ENCODE results near the gene WDR1. TPM values are rescaled to one million over a fixed set of nuclear protein-coding genes. Genes with fewer than 3 reads are reported as not detected.

The WDR1 gene
- total RNA-seq, 4 donors from 2014 or later, result 353 to 530 (median 419) TPM

DNA sequence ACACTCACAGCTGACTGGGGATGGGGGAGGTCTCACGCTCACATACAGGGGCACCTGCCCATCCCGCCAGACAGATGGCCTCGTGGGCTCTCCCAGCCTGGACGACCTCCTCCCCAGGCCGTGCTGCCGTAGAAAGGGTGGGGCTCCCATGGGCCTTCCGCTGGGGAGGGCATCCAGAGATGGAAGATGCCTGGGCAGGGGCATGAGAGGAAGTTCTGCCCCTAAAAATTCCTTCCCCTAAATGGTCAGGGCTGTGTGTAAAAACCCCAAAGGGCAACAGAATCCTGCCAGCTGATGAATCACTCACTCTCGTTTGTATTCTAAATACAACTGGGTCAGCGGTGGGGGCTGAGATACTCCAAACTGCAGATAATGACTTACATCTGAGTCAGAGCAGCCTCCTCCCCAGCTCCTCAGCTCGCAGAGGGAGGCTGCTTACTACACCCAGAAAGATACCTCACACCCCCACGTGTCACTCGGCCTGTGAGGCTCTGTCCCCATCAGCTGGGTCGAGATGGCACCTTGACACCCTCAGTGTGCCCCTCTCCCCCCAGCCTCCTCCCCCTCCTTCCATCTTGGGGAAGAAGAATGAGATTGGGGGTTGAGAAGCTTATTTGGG is 10.1 kb downstream of the WDR1 start:
- H3K4me3 ChIP-seq, result peak overlapping the region in 1 of 2 donors; percentile 36
- no peaks in the 10 kb centered on the region for H3K27me3 ChIP-seq
- peak; percentile 90 for ATAC-seq
- TF ChIP-seq POLR2AphosphoS5 (IDR thresholded peaks at IDR 0.05) (peak; percentile 97), POLR2A (IDR thresholded peaks at IDR 0.05) (no peak)
- TF ChIP-seq, protein P1, sequence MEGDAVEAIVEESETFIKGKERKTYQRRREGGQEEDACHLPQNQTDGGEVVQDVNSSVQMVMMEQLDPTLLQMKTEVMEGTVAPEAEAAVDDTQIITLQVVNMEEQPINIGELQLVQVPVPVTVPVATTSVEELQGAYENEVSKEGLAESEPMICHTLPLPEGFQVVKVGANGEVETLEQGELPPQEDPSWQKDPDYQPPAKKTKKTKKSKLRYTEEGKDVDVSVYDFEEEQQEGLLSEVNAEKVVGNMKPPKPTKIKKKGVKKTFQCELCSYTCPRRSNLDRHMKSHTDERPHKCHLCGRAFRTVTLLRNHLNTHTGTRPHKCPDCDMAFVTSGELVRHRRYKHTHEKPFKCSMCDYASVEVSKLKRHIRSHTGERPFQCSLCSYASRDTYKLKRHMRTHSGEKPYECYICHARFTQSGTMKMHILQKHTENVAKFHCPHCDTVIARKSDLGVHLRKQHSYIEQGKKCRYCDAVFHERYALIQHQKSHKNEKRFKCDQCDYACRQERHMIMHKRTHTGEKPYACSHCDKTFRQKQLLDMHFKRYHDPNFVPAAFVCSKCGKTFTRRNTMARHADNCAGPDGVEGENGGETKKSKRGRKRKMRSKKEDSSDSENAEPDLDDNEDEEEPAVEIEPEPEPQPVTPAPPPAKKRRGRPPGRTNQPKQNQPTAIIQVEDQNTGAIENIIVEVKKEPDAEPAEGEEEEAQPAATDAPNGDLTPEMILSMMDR (IDR thresholded peaks at IDR 0.05), result no peak
- peaks cover 19 to 100% (median 91%) of the 10 kb centered on the region in 3 donors for H3K4me1 ChIP-seq
- H3K36me3 ChIP-seq, result peaks cover 0 to 32% of the 10 kb centered on the region in 2 donors
- H3K9me3 ChIP-seq, result no peaks in the 10 kb centered on the region
- H3K27ac ChIP-seq, result peak overlapping the region; percentile 82 to 99 (median 98)
- WGBS, 2 donors (ENCODE audit: low coverage in 1 of 2), result 0% methylated on average over 2 to 3 of the region's 13 CpGs

DNA sequence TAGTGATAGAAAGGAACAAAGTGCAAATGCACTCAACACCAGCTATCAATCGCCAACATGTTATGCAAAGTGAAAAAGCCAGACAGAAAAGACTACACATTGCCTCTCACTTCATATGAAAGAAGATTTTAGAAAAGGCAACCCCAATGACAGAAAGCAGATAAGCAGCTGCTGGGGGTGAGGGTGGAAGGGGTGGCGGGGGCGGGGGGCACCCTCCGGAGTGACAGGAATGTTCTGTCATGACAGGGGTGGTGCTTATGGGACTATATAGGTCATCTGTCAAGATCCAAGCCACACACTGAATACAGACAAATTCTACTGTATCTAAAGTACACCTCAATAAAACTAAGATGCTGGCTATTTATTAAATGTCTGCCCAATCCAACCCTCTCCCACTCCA is 10.7 kb downstream of the WDR1 start:
- TF ChIP-seq, protein P1 (IDR thresholded peaks at IDR 0.05), result no peak
- Histone ChIP-seq H3K9me3 (no peaks in the 10 kb centered on the region), H3K27me3 (no peaks in the 10 kb centered on the region), H3K36me3 (peaks cover 0 to 26% of the 10 kb centered on the region in 2 donors), H3K4me1 (peaks cover 19 to 100% (median 91%) of the 10 kb centered on the region in 3 donors), H3K27ac (peak overlapping the region; percentile 82 to 99 (median 98)), H3K4me3 (peak overlapping the region in 1 of 2 donors; percentile 36)
- ATAC-seq, result no peak
- WGBS, 2 donors (ENCODE audit: low coverage in 1 of 2), result 50 to 63% methylated on average over 1 to 3 of the region's 4 CpGs

DNA sequence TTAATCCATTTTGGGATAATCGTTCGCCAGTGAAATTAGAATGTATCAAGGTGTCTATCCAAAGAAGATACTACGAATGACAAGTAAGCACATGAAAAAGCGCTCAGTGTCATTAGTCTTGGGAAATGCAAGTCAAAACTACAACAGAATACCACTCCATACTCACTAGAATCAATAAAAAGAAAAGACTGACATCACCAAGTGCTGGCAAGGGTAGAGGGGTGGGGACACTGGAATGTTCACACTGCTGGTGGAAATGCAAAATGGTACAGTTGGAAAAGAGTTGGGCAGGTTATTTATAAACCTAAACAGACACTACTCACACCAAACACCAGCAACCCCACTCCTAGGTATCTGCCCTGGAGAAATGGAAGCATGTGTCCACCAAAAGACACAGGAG is 11.2 kb downstream of the WDR1 start:
- 58 to 76% methylated on average over 2 to 4 of the region's 4 CpGs for WGBS, 2 donors (ENCODE audit: low coverage in 1 of 2)
- Histone ChIP-seq H3K27me3 (no peaks in the 10 kb centered on the region), H3K4me3 (no peak overlapping the region), H3K4me1 (peaks cover 19 to 100% (median 87%) of the 10 kb centered on the region in 3 donors), H3K36me3 (peaks cover 0 to 26% of the 10 kb centered on the region in 2 donors), H3K9me3 (no peaks in the 10 kb centered on the region), H3K27ac (peak overlapping the region; percentile 82 to 99 (median 98))
- no peak for ATAC-seq
- TF ChIP-seq EP300 (IDR thresholded peaks at IDR 0.05) (no peak), POLR2AphosphoS5 (IDR thresholded peaks at IDR 0.05) (peak; percentile 4)

DNA sequence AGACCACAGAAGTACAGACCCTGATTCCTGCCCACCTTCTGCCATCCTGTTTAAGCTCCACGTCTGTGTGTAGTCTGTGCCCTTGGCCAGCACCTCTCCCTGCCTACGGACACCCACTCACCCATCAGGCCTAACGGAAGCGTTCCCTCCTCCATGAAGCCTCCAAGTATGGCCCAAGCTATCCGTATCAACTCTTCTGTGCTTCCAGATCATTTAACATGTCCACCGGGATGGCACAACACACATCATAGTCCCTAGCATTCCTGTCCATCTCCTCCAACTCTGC is 11.7 kb downstream of the WDR1 start:
- no peak for ATAC-seq
- Histone ChIP-seq H3K4me3 (peak overlapping the region in 1 of 2 donors; percentile 20), H3K27me3 (no peaks in the 10 kb centered on the region), H3K4me1 (peaks cover 19 to 100% (median 82%) of the 10 kb centered on the region in 3 donors), H3K27ac (peak overlapping the region; percentile 82 to 99 (median 98)), H3K9me3 (no peaks in the 10 kb centered on the region), H3K36me3 (peaks cover 0 to 31% of the 10 kb centered on the region in 2 donors)
- WGBS, 2 donors (ENCODE audit: low coverage in 1 of 2), result 38 to 43% methylated on average over 6 of the region's 6 CpGs
- TF ChIP-seq POLR2A (IDR thresholded peaks at IDR 0.05) (no peak), EP300 (IDR thresholded peaks at IDR 0.05) (no peak), POLR2AphosphoS5 (IDR thresholded peaks at IDR 0.05) (no peak)
- TF ChIP-seq, protein P1 (IDR thresholded peaks at IDR 0.05), result no peak

DNA sequence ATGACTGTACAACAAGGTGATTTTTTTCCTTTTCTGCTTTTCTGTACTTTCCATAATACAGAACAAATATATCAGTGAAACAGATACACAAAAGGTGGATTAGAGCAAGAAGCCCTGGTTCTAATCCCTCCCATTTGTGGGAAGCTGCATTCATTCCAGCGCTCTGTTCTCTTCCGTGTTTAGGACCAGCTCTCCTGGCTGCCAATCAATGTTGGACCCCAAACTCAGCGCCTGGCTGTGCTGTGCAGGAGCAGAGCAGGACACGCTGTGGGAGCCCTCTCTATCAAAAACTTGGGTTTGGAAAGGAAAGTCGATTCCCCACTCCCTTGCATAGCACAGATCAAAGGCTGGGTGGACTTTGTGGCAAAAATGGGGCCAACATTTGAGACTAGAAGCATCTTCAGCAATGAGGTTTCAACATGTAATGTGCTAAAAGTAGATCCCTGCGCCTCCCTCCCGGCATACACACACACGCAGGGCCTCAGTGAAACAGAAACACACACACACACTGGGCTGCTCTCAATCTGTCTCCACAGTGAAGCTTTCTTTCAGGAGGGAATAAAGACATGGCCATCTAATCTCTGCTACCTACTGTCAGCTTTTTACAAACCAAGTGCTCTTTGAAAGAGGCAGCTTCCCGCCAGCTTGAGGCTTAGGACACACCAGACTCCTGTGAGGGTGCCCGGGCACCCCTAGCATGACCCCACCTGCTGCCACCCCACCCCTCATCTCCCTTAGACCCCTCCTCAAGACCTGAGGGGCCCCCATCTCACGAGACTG is 12.2 kb downstream of the WDR1 start:
- H3K27me3 ChIP-seq, result no peaks in the 10 kb centered on the region
- H3K36me3 ChIP-seq, result peaks cover 0 to 36% of the 10 kb centered on the region in 2 donors
- no peaks in the 10 kb centered on the region for H3K9me3 ChIP-seq
- no peak for ATAC-seq
- H3K4me3 ChIP-seq, result peak overlapping the region in 1 of 2 donors; percentile 20
- TF ChIP-seq, protein P1 (IDR thresholded peaks at IDR 0.05), result no peak
- TF ChIP-seq POLR2AphosphoS5 (IDR thresholded peaks at IDR 0.05) (peak; percentile 42), EP300 (IDR thresholded peaks at IDR 0.05) (no peak), POLR2A (IDR thresholded peaks at IDR 0.05) (no peak)
- peaks cover 17 to 100% (median 77%) of the 10 kb centered on the region in 3 donors for H3K4me1 ChIP-seq
- WGBS, 2 donors (ENCODE audit: low coverage in 1 of 2), result 23 to 35% methylated on average over 2 to 5 of the region's 11 CpGs
- peak overlapping the region; percentile 82 to 99 (median 98) for H3K27ac ChIP-seq

All from gastroesophageal sphincter (tissue), 4 donors.